H1 (cell line): Measurements from ENCODE around the gene FXYD5. TPM values are rescaled to one million over a fixed set of nuclear protein-coding genes. Genes with fewer than 3 reads are reported as not detected.

Source experiments
- ATF3 ChIP-seq: IDR thresholded peaks from 2 replicates; pipeline ENCODE4 v1.6.1; 2011; ENCODE audit warnings: low read depth, mild to moderate bottlenecking, low read length; ENCODE audit not compliant: insufficient read depth
- CBX5 ChIP-seq: fragments of 300-800, 300-1000 bp; sonication (generic); IDR thresholded peaks from 2 replicates; pipeline ENCODE4 v1.7.1; 2016; ENCODE audit warnings: antibody characterized with exemption, low read length, low read depth
- CHD7 ChIP-seq: fragments of 300-600 bp; sonication (generic); IDR thresholded peaks from 2 replicates; pipeline ENCODE4 v1.7.1; 2012; ENCODE audit warnings: low read length, moderate library complexity, mild to moderate bottlenecking, inconsistent platforms; ENCODE audit not compliant: insufficient replicate concordance
- GTF2F1 ChIP-seq: IDR thresholded peaks from 2 replicates; pipeline ENCODE4 v1.6.1; 2012; ENCODE audit warnings: low read depth, low read length, improper control_type of control experiment, borderline replicate concordance
- MAFK ChIP-seq: IDR thresholded peaks from 2 replicates; pipeline ENCODE4 v1.6.1; 2012; ENCODE audit warnings: low read depth, mild to moderate bottlenecking, improper control_type of control experiment, low read length
- POLR2AphosphoS5 ChIP-seq: IDR thresholded peaks from 2 replicates; pipeline ENCODE4 v1.6.1; 2011; ENCODE audit warnings: low read depth, low read length
- POU5F1 ChIP-seq: IDR thresholded peaks from 2 replicates; pipeline ENCODE4 v1.6.1; 2011; ENCODE audit warnings: low read depth, mild to moderate bottlenecking, low read length, moderate library complexity
- RAD21 ChIP-seq, 2 experiments: IDR thresholded peaks in 1 of 2; conservative IDR thresholded peaks in 1 of 2; 2 replicates each; pipeline ENCODE4 v1.6.1; 2011; ENCODE audit warnings: low read depth in 2 of 2, low read length in 2 of 2, improper control_type of control experiment in 1 of 2, inconsistent platforms in 1 of 2, mild to moderate bottlenecking in 1 of 2, moderate library complexity in 1 of 2
- SIN3A ChIP-seq, 2 experiments: IDR thresholded peaks in 1 of 2; conservative IDR thresholded peaks in 1 of 2; 2 replicates each; pipeline ENCODE4 v1.6.1; 2011 to 2012; ENCODE audit warnings: low read length in 2 of 2, improper control_type of control experiment in 1 of 2, low read depth in 1 of 2, mild to moderate bottlenecking in 1 of 2
- SP2 ChIP-seq: IDR thresholded peaks from 2 replicates; pipeline ENCODE4 v1.6.1; 2012; ENCODE audit warnings: mild to moderate bottlenecking, low read length, inconsistent platforms
- SRF ChIP-seq: IDR thresholded peaks from 2 replicates; pipeline ENCODE4 v1.6.1; 2011; ENCODE audit warnings: mild to moderate bottlenecking, low read depth, low read length, moderate library complexity
- polyA plus RNA-seq, 7 experiments: library from polyadenylated mRNA; depleted of rRNA in 3 of 7; stranded (reverse) in 5 of 7; unstranded in 2 of 7; fragments of >200 nt in 5 of 7; fragments of 200-250 nt in 2 of 7; gene quantifications; 1 replicate in 5 of 7; 2 replicates in 1 of 7; 4 replicates in 1 of 7; pipeline versions ENCODE4 v1.2.1 to v1.2.3, GENCODE V29; 2011 to 2013; ENCODE audit warnings: missing spikeins in 2 of 7, mixed read lengths in 2 of 7
- total RNA-seq: library from RNA; stranded (reverse); fragmentation: NEBNext Ultra II Directional; extraction: Animal tissue kit (Norgen Biotek cat#: 25700); gene quantifications from 2 replicates; pipeline ENCODE4 v1.2.1, GENCODE V29; 2021

FXYD5 gene
- total and polyA plus RNA-seq, 2 of the 8 experiments (the other 6 are each of a cell fraction or from before 2014, with no cell fraction given) = 99.0 to 191 TPM

GRCh38 chr19:35149463-35149862, 5.1 kb upstream of the FXYD5 start (continued):
- TF ChIP-seq CHD7 (no peak), MAFK (no peak), ATF3 (no peak), RAD21 (IDR thresholded peaks at IDR 0.05 in 1 of 2, conservative IDR thresholded peaks at IDR 0.05 in 1 of 2; ENCODE audit: low read depth in 2 of 2, low read length in 2 of 2) (no peak), SRF (no peak), SP2 (no peak), GTF2F1 (no peak), POU5F1 (no peak), CBX5 (no peak), POLR2AphosphoS5 (no peak), SIN3A (conservative IDR thresholded peaks at IDR 0.05 in 1 of 2, IDR thresholded peaks at IDR 0.05 in 1 of 2; ENCODE audit: low read depth in 1 of 2, low read length in 2 of 2) (no peak)
